ENCODE measurements around the gene SESTD1. TPM values are rescaled to one million over a fixed set of nuclear protein-coding genes. Genes with fewer than 3 reads are reported as not detected.

SESTD1 gene, protein sequence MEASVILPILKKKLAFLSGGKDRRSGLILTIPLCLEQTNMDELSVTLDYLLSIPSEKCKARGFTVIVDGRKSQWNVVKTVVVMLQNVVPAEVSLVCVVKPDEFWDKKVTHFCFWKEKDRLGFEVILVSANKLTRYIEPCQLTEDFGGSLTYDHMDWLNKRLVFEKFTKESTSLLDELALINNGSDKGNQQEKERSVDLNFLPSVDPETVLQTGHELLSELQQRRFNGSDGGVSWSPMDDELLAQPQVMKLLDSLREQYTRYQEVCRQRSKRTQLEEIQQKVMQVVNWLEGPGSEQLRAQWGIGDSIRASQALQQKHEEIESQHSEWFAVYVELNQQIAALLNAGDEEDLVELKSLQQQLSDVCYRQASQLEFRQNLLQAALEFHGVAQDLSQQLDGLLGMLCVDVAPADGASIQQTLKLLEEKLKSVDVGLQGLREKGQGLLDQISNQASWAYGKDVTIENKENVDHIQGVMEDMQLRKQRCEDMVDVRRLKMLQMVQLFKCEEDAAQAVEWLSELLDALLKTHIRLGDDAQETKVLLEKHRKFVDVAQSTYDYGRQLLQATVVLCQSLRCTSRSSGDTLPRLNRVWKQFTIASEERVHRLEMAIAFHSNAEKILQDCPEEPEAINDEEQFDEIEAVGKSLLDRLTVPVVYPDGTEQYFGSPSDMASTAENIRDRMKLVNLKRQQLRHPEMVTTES
- 13.5 and 14.2 TPM in 2 replicates for total RNA-seq

DNA sequence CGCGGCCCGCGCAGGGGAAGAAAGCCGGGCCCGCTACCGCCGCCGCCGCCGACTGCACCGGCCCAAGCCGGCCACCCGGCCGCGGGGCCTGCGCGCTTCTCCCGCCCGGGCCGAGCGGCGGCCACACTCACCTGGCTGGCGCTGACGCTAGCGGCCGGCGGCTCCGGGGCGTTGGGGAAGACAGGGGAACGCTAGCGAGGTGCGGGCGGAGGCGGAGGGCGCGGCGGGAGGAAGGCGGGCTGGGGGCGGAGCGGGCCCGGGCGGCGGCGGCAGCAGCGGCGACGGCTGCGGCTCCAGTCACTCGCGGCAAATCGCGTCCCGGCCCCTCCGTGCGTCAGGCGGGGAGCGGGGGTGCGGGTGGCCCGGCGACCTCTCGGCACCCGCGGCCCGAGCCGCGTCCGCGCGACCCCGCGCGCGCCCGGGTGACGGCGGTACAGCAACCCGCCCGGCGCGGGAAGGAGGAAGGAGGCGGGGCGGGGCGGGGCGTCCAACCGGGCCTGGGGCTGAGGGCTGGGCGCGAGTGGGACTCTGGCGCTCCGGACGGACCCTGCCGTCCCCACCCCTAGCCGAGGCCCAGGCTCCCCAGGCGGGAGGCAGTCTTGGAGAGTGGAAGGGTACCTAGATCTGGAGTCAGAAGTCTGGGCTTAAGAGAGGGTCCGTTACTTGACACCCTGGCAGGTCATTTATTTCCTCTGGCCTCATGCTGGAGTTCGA lies at the start of gene SESTD1:
Gene SESTD1 (minus strand): TSS at position 465 of the 714 bp plus-strand sequence. CDS start 72,991 bp downstream, outside the sequence.
- H3K4me3 ChIP-seq (ENCODE audit: low read depth, low read length), result peak within 1 kb of the TSS; percentile 81
- TF ChIP-seq, protein P1, sequence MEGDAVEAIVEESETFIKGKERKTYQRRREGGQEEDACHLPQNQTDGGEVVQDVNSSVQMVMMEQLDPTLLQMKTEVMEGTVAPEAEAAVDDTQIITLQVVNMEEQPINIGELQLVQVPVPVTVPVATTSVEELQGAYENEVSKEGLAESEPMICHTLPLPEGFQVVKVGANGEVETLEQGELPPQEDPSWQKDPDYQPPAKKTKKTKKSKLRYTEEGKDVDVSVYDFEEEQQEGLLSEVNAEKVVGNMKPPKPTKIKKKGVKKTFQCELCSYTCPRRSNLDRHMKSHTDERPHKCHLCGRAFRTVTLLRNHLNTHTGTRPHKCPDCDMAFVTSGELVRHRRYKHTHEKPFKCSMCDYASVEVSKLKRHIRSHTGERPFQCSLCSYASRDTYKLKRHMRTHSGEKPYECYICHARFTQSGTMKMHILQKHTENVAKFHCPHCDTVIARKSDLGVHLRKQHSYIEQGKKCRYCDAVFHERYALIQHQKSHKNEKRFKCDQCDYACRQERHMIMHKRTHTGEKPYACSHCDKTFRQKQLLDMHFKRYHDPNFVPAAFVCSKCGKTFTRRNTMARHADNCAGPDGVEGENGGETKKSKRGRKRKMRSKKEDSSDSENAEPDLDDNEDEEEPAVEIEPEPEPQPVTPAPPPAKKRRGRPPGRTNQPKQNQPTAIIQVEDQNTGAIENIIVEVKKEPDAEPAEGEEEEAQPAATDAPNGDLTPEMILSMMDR (IDR thresholded peaks at IDR 0.05; ENCODE audit: insufficient read depth, low read depth, low read length), result no peak
- DNase-seq (ENCODE audit: low read depth), result peak; percentile 23

DNA sequence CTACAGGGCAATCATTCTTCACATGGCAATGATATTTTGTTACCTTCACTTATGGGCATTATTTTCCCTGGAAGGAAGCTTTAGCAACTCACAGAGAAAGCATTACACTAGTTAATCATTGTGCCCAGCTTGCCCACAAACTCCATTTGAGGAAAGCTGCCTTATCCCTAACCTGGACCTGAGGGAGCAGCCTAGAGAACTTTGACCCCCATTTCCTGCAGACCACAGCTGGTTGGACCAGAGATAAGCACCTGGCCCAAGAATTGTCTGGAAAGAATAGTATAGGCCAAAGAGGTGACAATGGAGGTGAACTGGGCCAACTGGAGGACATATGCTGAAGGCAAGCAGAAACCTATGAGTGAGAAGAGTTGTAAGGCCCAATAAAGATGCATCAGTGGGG lies 48.4 kb upstream of the SESTD1 start:
- TF ChIP-seq, protein P1 (IDR thresholded peaks at IDR 0.05; ENCODE audit: insufficient read depth, low read depth, low read length), result no peak
- H3K4me3 ChIP-seq (ENCODE audit: low read depth, low read length), result no peak overlapping the region
- no peak for DNase-seq (ENCODE audit: low read depth)

DNA sequence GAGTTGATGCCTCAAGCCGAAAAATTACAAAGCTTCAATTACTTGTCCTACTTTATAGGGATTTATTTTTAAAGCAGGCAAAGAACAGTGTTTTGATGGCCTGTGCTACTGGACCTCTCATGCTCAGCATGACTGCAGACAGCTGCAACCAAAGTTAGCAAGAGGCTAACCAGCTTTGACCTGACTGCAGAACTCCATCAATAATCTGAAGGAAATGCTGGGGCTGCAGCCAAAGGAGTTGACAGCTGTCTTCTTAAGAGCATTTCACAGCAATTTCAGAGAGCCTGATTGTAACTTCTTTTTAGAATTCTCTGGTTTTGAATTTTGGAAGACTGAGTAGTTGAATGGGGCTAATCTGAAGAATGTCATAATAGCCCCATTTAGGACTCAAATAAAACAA lies 46.5 kb upstream of the SESTD1 start:
- H3K4me3 ChIP-seq (ENCODE audit: low read depth, low read length), result no peak overlapping the region
- TF ChIP-seq, protein P1 (IDR thresholded peaks at IDR 0.05; ENCODE audit: insufficient read depth, low read depth, low read length), result no peak
- DNase-seq (ENCODE audit: low read depth), result no peak

DNA sequence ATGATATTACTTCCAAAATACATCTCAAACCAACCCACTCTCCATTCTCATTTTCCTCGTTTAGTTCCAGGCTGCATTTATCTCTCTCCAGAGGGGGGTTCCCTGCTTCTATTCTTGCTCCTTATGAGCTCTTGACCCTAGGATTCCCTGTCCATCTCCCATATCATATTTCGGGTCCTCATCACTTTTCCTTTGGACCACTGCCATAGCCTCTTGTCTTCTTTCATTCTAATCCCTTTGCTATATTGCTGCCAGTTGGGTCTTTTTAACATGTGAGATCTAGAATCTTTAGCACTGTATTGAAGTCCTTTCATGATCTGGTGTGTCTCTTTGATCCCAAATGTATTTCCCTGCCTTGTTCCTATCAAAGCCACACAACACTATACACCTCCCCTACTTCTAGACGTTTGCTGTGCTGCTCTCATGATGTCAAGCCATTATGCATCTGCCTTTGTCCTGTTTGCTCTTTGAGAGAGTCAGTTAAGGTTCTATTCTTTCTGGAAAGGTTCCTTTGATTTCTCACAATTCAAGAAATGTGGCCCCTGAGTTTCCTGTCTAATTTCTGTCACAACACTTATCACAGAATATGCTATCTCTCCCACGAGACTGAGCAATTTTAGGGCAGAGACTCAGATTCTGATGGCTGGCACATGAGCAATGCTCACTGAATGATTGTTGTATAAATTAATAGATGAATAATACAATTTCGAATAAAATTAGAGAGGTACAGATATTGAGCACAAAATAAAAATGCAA lies 43.2 kb upstream of the SESTD1 start:
- no peak for DNase-seq (ENCODE audit: low read depth)
- no peak overlapping the region for H3K4me3 ChIP-seq (ENCODE audit: low read depth, low read length)
- TF ChIP-seq, protein P1 (IDR thresholded peaks at IDR 0.05; ENCODE audit: insufficient read depth, low read depth, low read length), result no peak

DNA sequence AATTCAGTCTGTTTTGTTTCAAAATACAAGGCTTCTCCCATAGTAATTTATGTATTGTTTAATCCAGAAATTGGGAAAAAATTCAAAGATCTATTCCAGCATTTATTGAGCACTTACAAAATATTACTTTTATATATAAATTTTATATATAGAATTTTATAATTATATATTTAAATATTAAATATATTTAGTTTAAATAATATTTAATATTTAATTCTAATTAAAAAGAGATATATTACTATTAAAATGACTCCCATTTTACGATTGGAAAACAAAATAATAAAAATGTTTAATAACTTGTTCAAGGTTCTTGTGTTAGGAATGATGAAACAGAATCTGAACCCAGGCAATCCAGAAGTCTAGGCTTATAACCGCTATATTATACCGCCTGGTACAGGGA lies 40.5 kb upstream of the SESTD1 start:
- H3K4me3 ChIP-seq (ENCODE audit: low read depth, low read length), result no peak overlapping the region
- DNase-seq (ENCODE audit: low read depth), result no peak
- TF ChIP-seq, protein P1 (IDR thresholded peaks at IDR 0.05; ENCODE audit: insufficient read depth, low read depth, low read length), result no peak

DNA sequence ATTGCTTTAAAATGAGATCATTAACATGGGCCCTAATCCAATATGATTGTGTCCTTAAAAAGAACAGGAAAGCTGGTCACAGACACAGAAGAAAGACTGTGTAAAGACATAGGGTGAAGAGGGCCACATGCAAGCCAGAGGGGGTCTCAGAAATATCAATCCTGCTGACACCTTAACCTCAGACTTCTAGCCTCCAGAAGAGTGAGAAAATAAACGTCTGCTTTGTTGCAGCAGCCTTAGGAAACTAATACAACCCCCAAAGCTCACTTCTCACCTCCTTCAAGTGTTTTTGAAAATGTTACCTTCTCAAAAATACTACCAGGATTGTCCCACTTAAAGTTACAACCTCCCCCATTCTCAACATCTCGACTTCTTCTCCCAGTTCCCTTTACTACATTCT lies 39.8 kb upstream of the SESTD1 start:
- TF ChIP-seq, protein P1 (IDR thresholded peaks at IDR 0.05; ENCODE audit: insufficient read depth, low read depth, low read length), result no peak
- DNase-seq (ENCODE audit: low read depth), result no peak
- no peak overlapping the region for H3K4me3 ChIP-seq (ENCODE audit: low read depth, low read length)
